GM19193 (cell line): ENCODE results near the gene CSMD2.

Experiments
- POLR2A ChIP-seq: IDR thresholded peaks from 4 replicates; pipeline ENCODE4 v1.6.1; 2011; ENCODE audit not compliant: insufficient read depth, insufficient read length; ENCODE audit errors: extremely low read depth

Gene CSMD2

GRCh38 chr1:34089731-34090130, 75.3 kb downstream of the CSMD2 start:
- TF ChIP-seq POLR2A, result no peak

- no peak for TF ChIP-seq POLR2A
Observed at GRCh38 chr1:34087986-34088385, 77.0 kb downstream of the CSMD2 start.

- TF ChIP-seq POLR2A, result no peak
Observed at GRCh38 chr1:34086561-34086960, 78.5 kb downstream of the CSMD2 start.

GRCh38 chr1:34083974-34084373, 81.1 kb downstream of the CSMD2 start:
- no peak for TF ChIP-seq POLR2A

- no peak for TF ChIP-seq POLR2A
Observed at GRCh38 chr1:34078383-34078782, 86.6 kb downstream of the CSMD2 start.

GRCh38 chr1:34075576-34075975, 89.5 kb downstream of the CSMD2 start:
- TF ChIP-seq POLR2A, result no peak

- TF ChIP-seq POLR2A, result no peak
Observed at GRCh38 chr1:34073028-34073695, 91.9 kb downstream of the CSMD2 start.

- no peak for TF ChIP-seq POLR2A
Observed at GRCh38 chr1:34070201-34070836, 94.7 kb downstream of the CSMD2 start.

- TF ChIP-seq POLR2A, result no peak
Observed at GRCh38 chr1:34066981-34067603, 97.9 kb downstream of the CSMD2 start.

GRCh38 chr1:34066166-34066565, 98.9 kb downstream of the CSMD2 start:
- TF ChIP-seq POLR2A, result no peak

GRCh38 chr1:34065498-34065897, 99.5 kb downstream of the CSMD2 start:
- no peak for TF ChIP-seq POLR2A

GRCh38 chr1:34060901-34061415, 104.1 kb downstream of the CSMD2 start:
- no peak for TF ChIP-seq POLR2A

GRCh38 chr1:34060187-34060730, 104.8 kb downstream of the CSMD2 start:
- no peak for TF ChIP-seq POLR2A

- TF ChIP-seq POLR2A, result no peak
Observed at GRCh38 chr1:34057347-34058130, 107.5 kb downstream of the CSMD2 start.

- TF ChIP-seq POLR2A, result no peak
Observed at GRCh38 chr1:34055818-34056217, 109.2 kb downstream of the CSMD2 start.
